H1 (cell line): ENCODE data around the gene NCEH1. TPM values are rescaled to one million over a fixed set of nuclear protein-coding genes. Genes with fewer than 3 reads are reported as not detected.
A peak's percentile ranks its signal among the peaks of the same experiment; 100 is the strongest.

Experiments
- BACH1 ChIP-seq: IDR thresholded peaks from 2 replicates; pipeline ENCODE4 v1.6.1; 2012; ENCODE audit warnings: low read length, improper control_type of control experiment
- BRCA1 ChIP-seq: IDR thresholded peaks from 2 replicates; pipeline ENCODE4 v1.6.1; 2012; ENCODE audit warnings: low read depth, low read length, improper control_type of control experiment
- CTBP2 ChIP-seq: IDR thresholded peaks from 2 replicates; pipeline ENCODE4 v1.7.0; 2011; ENCODE audit warnings: borderline replicate concordance, mild to moderate bottlenecking, moderate library complexity, mixed read lengths, low read length; ENCODE audit not compliant: insufficient read depth, insufficient read length
- HDAC6 ChIP-seq: IDR thresholded peaks from one replicate; pipeline ENCODE4 v1.7.1; 2012; ENCODE audit warnings: low read depth, mild to moderate bottlenecking, inconsistent platforms, low read length, moderate library complexity
- JUN ChIP-seq: IDR thresholded peaks from 2 replicates; pipeline ENCODE4 v1.6.1; 2011; ENCODE audit warnings: low read depth, mild to moderate bottlenecking, improper control_type of control experiment, low read length
- KDM1A ChIP-seq: fragments of 200-600, 300-600 bp; sonication (generic); IDR thresholded peaks from 2 replicates; pipeline ENCODE4 v1.7.1; 2016; ENCODE audit warnings: mild to moderate bottlenecking, low read length, borderline replicate concordance
- RAD21 ChIP-seq, 2 experiments: IDR thresholded peaks in 1 of 2; conservative IDR thresholded peaks in 1 of 2; 2 replicates each; pipeline ENCODE4 v1.6.1; 2011; ENCODE audit warnings: low read depth in 2 of 2, low read length in 2 of 2, improper control_type of control experiment in 1 of 2, inconsistent platforms in 1 of 2, mild to moderate bottlenecking in 1 of 2, moderate library complexity in 1 of 2
- RFX5 ChIP-seq: IDR thresholded peaks from 2 replicates; pipeline ENCODE4 v1.6.1; 2011; ENCODE audit warnings: low read depth, low read length, improper control_type of control experiment, borderline replicate concordance
- TEAD4 ChIP-seq: IDR thresholded peaks from 2 replicates; pipeline ENCODE4 v1.6.1; 2012; ENCODE audit warnings: low read depth, low read length, inconsistent platforms, mixed read lengths
- polyA plus RNA-seq, 7 experiments: library from polyadenylated mRNA; depleted of rRNA in 3 of 7; stranded (reverse) in 5 of 7; unstranded in 2 of 7; fragments of >200 nt in 5 of 7; fragments of 200-250 nt in 2 of 7; gene quantifications; 1 replicate in 5 of 7; 2 replicates in 1 of 7; 4 replicates in 1 of 7; pipeline versions ENCODE4 v1.2.1 to v1.2.3, GENCODE V29; 2011 to 2013; ENCODE audit warnings: missing spikeins in 2 of 7, mixed read lengths in 2 of 7
- total RNA-seq: library from RNA; stranded (reverse); fragmentation: NEBNext Ultra II Directional; extraction: Animal tissue kit (Norgen Biotek cat#: 25700); gene quantifications from 2 replicates; pipeline ENCODE4 v1.2.1, GENCODE V29; 2021
- TF ChIP-seq, protein P1 (sequence below): fragments of 300-600 bp; sonication (generic); IDR thresholded peaks from 2 replicates; pipeline ENCODE4 v1.7.1; 2012; ENCODE audit warnings: low read length, moderate library complexity, mild to moderate bottlenecking, inconsistent platforms; ENCODE audit not compliant: insufficient replicate concordance

Gene NCEH1
- total and polyA plus RNA-seq, 2 of the 8 experiments (the other 6 are each of a cell fraction or from before 2014, with no cell fraction given), result 2.2 to 6.4 TPM

DNA sequence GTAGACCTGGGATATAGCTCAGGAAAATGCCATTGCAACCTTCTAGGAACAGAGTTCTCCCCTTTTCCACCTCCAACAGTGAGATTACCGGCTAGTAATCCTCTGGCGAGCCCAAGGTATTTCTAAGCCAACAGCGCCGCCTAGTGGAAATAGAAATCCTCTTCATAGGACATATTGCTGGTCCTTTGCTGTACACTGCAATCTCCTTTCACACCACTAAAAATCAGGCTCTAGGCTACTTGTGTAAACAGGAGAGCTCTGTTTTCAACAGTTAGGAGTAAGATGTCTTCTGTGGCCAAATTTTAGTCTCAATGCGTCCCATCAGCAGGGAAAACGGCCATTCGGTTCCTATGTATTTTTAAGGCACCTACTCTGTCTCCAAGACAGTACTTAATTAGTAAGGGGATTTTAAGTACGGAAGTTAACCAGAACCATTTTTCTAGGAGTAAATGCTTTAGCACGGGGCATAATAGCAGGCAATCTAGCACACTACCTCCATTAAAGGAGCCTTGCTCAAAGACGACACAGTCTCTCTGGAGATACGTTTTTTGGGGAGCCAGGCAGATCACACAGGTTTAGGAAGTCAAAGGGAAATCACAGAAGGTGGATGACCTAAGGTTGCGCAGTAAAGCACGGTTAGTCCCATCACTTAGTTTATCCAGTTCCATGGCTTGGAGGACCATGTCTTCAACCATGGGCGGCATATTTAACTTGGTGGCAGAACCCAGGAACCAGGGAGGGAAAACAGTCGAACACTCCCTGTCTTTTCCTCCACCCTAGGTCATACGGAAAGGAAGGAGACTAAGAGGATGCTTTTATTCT, 43.8 kb downstream of the NCEH1 start (continued):
- no peak for TF ChIP-seq HDAC6
- TF ChIP-seq BACH1, result no peak
- no peak for TF ChIP-seq BRCA1
- no peak for TF ChIP-seq RFX5
- TF ChIP-seq TEAD4, result 0 out of 2 replicates have a peak, but pooled peaks have one; percentile 29
- TF ChIP-seq JUN, result no peak
- TF ChIP-seq CTBP2, result no peak
- TF ChIP-seq, protein P1, sequence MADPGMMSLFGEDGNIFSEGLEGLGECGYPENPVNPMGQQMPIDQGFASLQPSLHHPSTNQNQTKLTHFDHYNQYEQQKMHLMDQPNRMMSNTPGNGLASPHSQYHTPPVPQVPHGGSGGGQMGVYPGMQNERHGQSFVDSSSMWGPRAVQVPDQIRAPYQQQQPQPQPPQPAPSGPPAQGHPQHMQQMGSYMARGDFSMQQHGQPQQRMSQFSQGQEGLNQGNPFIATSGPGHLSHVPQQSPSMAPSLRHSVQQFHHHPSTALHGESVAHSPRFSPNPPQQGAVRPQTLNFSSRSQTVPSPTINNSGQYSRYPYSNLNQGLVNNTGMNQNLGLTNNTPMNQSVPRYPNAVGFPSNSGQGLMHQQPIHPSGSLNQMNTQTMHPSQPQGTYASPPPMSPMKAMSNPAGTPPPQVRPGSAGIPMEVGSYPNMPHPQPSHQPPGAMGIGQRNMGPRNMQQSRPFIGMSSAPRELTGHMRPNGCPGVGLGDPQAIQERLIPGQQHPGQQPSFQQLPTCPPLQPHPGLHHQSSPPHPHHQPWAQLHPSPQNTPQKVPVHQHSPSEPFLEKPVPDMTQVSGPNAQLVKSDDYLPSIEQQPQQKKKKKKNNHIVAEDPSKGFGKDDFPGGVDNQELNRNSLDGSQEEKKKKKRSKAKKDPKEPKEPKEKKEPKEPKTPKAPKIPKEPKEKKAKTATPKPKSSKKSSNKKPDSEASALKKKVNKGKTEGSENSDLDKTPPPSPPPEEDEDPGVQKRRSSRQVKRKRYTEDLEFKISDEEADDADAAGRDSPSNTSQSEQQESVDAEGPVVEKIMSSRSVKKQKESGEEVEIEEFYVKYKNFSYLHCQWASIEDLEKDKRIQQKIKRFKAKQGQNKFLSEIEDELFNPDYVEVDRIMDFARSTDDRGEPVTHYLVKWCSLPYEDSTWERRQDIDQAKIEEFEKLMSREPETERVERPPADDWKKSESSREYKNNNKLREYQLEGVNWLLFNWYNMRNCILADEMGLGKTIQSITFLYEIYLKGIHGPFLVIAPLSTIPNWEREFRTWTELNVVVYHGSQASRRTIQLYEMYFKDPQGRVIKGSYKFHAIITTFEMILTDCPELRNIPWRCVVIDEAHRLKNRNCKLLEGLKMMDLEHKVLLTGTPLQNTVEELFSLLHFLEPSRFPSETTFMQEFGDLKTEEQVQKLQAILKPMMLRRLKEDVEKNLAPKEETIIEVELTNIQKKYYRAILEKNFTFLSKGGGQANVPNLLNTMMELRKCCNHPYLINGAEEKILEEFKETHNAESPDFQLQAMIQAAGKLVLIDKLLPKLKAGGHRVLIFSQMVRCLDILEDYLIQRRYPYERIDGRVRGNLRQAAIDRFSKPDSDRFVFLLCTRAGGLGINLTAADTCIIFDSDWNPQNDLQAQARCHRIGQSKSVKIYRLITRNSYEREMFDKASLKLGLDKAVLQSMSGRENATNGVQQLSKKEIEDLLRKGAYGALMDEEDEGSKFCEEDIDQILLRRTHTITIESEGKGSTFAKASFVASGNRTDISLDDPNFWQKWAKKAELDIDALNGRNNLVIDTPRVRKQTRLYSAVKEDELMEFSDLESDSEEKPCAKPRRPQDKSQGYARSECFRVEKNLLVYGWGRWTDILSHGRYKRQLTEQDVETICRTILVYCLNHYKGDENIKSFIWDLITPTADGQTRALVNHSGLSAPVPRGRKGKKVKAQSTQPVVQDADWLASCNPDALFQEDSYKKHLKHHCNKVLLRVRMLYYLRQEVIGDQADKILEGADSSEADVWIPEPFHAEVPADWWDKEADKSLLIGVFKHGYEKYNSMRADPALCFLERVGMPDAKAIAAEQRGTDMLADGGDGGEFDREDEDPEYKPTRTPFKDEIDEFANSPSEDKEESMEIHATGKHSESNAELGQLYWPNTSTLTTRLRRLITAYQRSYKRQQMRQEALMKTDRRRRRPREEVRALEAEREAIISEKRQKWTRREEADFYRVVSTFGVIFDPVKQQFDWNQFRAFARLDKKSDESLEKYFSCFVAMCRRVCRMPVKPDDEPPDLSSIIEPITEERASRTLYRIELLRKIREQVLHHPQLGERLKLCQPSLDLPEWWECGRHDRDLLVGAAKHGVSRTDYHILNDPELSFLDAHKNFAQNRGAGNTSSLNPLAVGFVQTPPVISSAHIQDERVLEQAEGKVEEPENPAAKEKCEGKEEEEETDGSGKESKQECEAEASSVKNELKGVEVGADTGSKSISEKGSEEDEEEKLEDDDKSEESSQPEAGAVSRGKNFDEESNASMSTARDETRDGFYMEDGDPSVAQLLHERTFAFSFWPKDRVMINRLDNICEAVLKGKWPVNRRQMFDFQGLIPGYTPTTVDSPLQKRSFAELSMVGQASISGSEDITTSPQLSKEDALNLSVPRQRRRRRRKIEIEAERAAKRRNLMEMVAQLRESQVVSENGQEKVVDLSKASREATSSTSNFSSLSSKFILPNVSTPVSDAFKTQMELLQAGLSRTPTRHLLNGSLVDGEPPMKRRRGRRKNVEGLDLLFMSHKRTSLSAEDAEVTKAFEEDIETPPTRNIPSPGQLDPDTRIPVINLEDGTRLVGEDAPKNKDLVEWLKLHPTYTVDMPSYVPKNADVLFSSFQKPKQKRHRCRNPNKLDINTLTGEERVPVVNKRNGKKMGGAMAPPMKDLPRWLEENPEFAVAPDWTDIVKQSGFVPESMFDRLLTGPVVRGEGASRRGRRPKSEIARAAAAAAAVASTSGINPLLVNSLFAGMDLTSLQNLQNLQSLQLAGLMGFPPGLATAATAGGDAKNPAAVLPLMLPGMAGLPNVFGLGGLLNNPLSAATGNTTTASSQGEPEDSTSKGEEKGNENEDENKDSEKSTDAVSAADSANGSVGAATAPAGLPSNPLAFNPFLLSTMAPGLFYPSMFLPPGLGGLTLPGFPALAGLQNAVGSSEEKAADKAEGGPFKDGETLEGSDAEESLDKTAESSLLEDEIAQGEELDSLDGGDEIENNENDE, result no peak
- TF ChIP-seq RAD21 (IDR thresholded peaks at IDR 0.05 in 1 of 2, conservative IDR thresholded peaks at IDR 0.05 in 1 of 2; ENCODE audit: low read depth in 2 of 2, low read length in 2 of 2), result peak; percentile 95 to 98
- no peak for TF ChIP-seq KDM1A
